Measurements from ENCODE around the gene CCNO. TPM values are rescaled to one million over a fixed set of nuclear protein-coding genes. Genes with fewer than 3 reads are reported as not detected.

The CCNO gene, protein sequence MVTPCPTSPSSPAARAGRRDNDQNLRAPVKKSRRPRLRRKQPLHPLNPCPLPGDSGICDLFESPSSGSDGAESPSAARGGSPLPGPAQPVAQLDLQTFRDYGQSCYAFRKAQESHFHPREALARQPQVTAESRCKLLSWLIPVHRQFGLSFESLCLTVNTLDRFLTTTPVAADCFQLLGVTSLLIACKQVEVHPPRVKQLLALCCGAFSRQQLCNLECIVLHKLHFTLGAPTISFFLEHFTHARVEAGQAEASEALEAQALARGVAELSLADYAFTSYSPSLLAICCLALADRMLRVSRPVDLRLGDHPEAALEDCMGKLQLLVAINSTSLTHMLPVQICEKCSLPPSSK
- under 1 TPM in 1 of 4 donors, not detected in 3; 0.44 TPM for total RNA-seq

DNA sequence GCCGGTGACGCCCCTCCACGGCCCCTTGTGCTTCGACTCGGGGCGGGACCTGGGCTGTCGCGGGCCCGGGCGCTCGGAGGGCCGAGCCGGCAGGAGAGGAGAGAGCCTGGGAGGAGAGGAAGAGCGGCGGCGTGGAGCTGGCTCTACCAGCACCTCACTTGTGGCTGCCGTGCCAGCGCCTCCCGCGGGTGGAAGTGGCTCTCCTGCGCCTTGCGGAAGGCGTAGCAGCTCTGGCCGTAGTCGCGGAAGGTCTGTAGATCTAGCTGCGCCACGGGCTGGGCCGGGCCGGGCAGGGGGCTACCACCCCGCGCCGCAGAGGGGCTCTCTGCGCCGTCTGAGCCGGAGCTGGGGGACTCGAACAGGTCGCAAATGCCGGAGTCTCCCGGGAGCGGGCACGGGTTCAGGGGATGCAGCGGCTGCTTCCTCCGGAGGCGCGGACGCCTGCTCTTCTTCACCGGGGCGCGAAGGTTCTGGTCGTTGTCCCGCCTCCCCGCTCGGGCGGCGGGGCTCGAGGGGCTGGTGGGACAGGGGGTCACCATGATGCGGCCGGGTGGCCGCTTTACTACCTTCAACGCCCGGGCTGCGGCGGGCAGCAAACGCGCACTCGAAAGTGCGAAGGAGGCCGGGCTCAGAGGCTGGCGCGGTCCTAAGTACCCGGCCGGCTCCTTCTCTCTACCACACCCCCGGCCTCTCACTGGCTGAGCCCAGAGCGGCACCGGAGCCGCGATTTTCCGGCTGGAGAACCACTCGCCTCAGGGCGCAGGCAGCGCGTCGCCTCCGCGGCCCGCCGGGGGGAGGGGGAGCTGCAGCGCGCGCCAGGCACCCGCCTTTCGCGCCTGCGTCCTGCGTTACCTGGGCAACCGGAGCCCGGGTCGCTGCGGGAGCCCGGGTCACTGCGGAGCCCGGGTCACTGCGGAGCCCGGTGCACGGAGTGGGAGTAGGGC lies at the start of gene CCNO:
TSS of gene CCNO (minus strand) at position 624 of the 944 bp plus-strand sequence. CDS start at position 539, 85 bp downstream.
- TF ChIP-seq, protein P1, sequence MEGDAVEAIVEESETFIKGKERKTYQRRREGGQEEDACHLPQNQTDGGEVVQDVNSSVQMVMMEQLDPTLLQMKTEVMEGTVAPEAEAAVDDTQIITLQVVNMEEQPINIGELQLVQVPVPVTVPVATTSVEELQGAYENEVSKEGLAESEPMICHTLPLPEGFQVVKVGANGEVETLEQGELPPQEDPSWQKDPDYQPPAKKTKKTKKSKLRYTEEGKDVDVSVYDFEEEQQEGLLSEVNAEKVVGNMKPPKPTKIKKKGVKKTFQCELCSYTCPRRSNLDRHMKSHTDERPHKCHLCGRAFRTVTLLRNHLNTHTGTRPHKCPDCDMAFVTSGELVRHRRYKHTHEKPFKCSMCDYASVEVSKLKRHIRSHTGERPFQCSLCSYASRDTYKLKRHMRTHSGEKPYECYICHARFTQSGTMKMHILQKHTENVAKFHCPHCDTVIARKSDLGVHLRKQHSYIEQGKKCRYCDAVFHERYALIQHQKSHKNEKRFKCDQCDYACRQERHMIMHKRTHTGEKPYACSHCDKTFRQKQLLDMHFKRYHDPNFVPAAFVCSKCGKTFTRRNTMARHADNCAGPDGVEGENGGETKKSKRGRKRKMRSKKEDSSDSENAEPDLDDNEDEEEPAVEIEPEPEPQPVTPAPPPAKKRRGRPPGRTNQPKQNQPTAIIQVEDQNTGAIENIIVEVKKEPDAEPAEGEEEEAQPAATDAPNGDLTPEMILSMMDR (IDR thresholded peaks at IDR 0.05; ENCODE audit: low read depth), result no peak

DNA sequence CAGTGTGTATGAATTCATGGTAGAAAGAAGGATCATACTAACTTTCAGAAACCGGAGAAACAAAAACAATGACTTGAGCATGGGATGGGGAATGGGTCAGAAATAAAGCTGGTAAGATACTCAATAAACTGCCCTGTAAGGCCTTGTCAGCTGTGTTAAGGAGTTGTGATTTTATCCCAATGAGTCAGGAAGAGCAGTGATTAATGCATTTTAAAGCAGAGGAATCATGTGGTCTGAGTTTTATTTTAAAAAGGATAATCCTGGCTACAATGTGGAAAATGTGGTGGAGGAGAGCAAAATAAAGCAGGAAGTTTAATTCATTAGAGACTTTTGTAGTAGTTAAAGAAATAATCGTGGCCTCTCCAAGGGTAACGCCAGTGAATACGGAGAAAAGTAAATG lies 45.4 kb upstream of the CCNO start:
- TF ChIP-seq, protein P1 (IDR thresholded peaks at IDR 0.05; ENCODE audit: low read depth), result no peak

DNA sequence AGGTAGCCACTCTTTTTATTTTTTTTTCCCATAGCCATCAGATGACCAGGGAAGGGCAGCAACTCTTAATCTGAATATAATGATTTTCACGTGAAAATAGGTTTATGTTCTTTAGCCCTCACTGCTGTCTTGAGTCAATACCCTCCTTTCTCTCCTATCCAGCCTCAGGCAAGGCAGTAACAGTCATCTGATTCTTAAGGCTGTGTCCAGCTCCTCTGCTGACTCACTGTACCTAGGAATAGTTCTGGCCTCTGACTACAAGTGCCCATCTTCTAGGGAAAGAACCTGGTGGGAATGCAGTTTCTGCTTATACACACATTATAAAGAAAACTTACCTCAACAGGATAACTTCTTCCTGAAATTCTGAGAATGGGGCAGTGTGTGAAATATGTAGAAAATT lies 43.4 kb upstream of the CCNO start:
- TF ChIP-seq, protein P1 (IDR thresholded peaks at IDR 0.05; ENCODE audit: low read depth), result no peak

DNA sequence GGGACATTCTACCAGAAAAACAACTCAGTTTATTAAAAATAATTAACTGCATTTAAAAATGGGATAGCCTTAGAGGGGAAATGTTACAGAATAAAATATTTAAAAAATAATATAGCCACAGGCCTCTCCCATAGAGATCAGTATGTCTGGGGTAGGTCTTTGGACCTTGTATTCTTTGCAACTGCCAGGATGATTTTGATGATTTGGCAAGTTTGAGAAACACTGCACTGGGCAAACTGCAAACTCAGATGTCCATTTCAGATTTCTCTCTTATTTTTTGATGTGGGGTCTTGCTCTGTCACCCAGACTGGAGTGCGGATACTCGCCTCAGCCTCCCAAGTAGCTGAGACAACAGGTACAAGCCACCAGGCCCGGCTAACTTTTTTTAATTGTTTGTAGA lies 24.9 kb upstream of the CCNO start:
- TF ChIP-seq, protein P1 (IDR thresholded peaks at IDR 0.05; ENCODE audit: low read depth), result no peak

DNA sequence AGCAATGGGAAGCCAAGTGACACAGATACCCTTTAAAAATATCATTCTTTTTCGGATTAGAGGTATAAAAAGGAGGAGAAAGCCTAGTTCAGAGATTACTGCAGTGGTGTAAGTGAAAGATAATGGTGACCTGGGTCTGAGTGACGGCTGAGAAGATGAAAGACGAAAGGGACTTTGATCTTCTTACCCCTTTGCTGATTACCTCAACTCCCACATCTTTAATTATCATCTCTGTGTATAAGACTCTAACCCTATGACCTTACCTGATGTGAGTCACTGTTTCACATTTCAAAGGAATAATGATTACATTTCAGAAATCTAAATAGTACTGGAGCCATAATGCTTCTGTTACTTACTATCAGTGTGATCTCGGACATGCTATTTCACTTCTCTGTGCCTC lies 21.4 kb upstream of the CCNO start:
- TF ChIP-seq, protein P1 (IDR thresholded peaks at IDR 0.05; ENCODE audit: low read depth), result no peak

DNA sequence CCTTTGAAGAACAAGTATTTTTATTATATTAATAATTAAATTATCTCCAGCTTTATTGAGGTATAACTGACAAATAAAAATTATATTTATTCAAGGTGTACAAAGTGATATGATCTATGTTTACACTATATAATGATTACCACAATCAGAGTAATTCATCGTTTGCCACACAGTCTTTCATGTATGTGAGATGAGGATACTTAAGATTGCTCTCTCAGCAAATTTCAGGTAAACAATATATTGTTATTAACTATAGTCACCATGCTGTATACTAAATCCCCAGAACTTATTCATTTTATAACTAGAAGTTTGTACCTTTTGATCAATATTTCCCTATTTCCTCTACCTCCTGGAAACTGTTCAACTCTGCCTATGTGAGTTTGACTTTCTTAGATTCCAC lies 16.7 kb upstream of the CCNO start:
- TF ChIP-seq, protein P1 (IDR thresholded peaks at IDR 0.05; ENCODE audit: low read depth), result no peak

DNA sequence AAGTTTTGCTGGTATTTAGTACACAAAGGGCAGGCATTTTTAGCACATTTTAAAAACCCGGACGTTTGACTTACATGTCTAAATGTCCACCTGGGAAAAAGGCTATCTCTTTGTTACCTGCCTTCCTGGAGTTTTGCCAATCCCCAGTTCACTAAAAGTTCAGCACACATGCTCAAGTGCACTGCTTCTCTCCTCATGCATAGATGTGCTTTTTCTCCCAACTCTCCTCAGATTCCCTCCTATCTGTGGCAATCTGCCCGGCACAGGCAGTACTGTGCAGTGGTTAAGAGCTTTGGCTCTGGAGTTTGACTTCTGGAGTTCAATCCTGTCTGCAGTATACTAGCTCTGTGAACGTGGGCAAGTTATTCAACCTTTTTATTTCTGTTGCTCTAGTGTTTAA lies 8.3 kb upstream of the CCNO start:
- TF ChIP-seq, protein P1 (IDR thresholded peaks at IDR 0.05; ENCODE audit: low read depth), result no peak
